Endodermal cell (in vitro differentiated cells): ENCODE measurements around the gene MYO16. TPM values are rescaled to one million over a fixed set of nuclear protein-coding genes. Genes with fewer than 3 reads are reported as not detected.

Experiments used
- DNase-seq: peaks from one replicate; pipeline ENCODE4 v3.0.0-alpha.2; 2017
- H3K27ac ChIP-seq: 2 replicates; pipeline ENCODE4 v1.5.1; 2013; ENCODE audit warnings: mild to moderate bottlenecking, low read depth, low read length, moderate library complexity
- H3K27me3 ChIP-seq: 2 replicates; pipeline ENCODE4 v1.6.1; 2013; ENCODE audit warnings: mild to moderate bottlenecking, low read length, moderate library complexity; ENCODE audit not compliant: insufficient read depth, control insufficient read depth, poor library complexity, severe bottlenecking
- H3K36me3 ChIP-seq: 2 replicates; pipeline ENCODE4 v1.7.0; 2013; ENCODE audit warnings: mild to moderate bottlenecking, low read length, moderate library complexity; ENCODE audit not compliant: control insufficient read depth, insufficient read depth
- H3K4me1 ChIP-seq: one replicate; pipeline ENCODE4 v1.7.0; 2013; ENCODE audit warnings: low read length; ENCODE audit not compliant: control insufficient read depth, insufficient read depth
- H3K4me3 ChIP-seq: 2 replicates; pipeline ENCODE4 v1.5.1; 2013; ENCODE audit warnings: mild to moderate bottlenecking, low read length, moderate library complexity
- H3K9ac ChIP-seq: 2 replicates; pipeline ENCODE4 v1.6.1; 2013; ENCODE audit warnings: mild to moderate bottlenecking, low read length, moderate library complexity; ENCODE audit not compliant: poor library complexity, severe bottlenecking; ENCODE audit errors: extremely low read depth
- H3K9me3 ChIP-seq: 2 replicates; pipeline ENCODE4 v1.6.1; 2013; ENCODE audit warnings: mild to moderate bottlenecking, low read length, moderate library complexity; ENCODE audit not compliant: control insufficient read depth
- H3K27ac Mint-ChIP-seq: 2 replicates; pipeline ENCODE4 v1.8.0; 2020; ENCODE audit warnings: mixed read lengths
- H3K27me3 Mint-ChIP-seq: 2 replicates; pipeline ENCODE4 v1.8.0; 2021; ENCODE audit warnings: mild to moderate bottlenecking, mixed read lengths; ENCODE audit not compliant: insufficient read depth
- H3K36me3 Mint-ChIP-seq: 2 replicates; pipeline ENCODE4 v1.8.0; 2020; ENCODE audit warnings: low read depth, mixed read lengths
- H3K4me1 Mint-ChIP-seq: 2 replicates; pipeline ENCODE4 v1.8.0; 2020; ENCODE audit warnings: mixed read lengths
- H3K4me3 Mint-ChIP-seq: 2 replicates; pipeline ENCODE4 v1.8.0; 2020; ENCODE audit warnings: mild to moderate bottlenecking, moderate library complexity, mixed read lengths
- H3K9me3 Mint-ChIP-seq: 2 replicates; pipeline ENCODE4 v1.8.0; 2020; ENCODE audit warnings: mild to moderate bottlenecking, mixed read lengths
- CTCF ChIP-seq: fragments of 200-600 bp; sonication (generic); conservative IDR thresholded peaks from 2 replicates; pipeline ENCODE4 v1.5.0; 2021; ENCODE audit warnings: antibody characterized with exemption, mild to moderate bottlenecking
- WGBS, 2 experiments: methylation state at CpG; one replicate each; pipeline versions ENCODE4 v1.1.5 to v1.1.7; 2013; ENCODE audit warnings: missing lambda C conversion rate in 2 of 2, mixed read lengths in 1 of 2; ENCODE audit not compliant: insufficient coverage in 1 of 2, insufficient read length in 1 of 2; 5-methylcytosine and 5-hydroxymethylcytosine counted together
- total RNA-seq, 2 donors: library from RNA; stranded (reverse); fragmentation: NEBNext Ultra II Directional in 1 of 2; extraction: Animal tissue kit (Norgen Biotek cat#: 25700) in 1 of 2; gene quantifications; 2 replicates in 1 of 2; 3 replicates in 1 of 2; pipeline ENCODE4 v1.2.1, GENCODE V29; 2021

The MYO16 gene
- total RNA-seq, 2 donors from 2014 or later, result 0.70 to 1.2 TPM

GRCh38 chr13:108938155-108938554 is 308.7 kb downstream of the MYO16 start:
- DNase-seq, result no peak
- no peaks in the 10 kb centered on the region for H3K4me1 ChIP-seq
- TF ChIP-seq CTCF, result no peak
- H3K27ac Mint-ChIP-seq, result no peak overlapping the region
- H3K27me3 ChIP-seq, result no peaks in the 10 kb centered on the region
- no peak overlapping the region for H3K9ac ChIP-seq
- no peak overlapping the region for H3K4me3 ChIP-seq
- WGBS, 2 experiments, result 89% methylated on average over 1 of the region's 1 CpG; no CpG with 5 or more reads in 1 of the 2 experiments
- no peaks in the 10 kb centered on the region for H3K36me3 Mint-ChIP-seq
- no peak overlapping the region for H3K4me3 Mint-ChIP-seq
- H3K36me3 ChIP-seq, result no peaks in the 10 kb centered on the region
- peaks cover 1% of the 10 kb centered on the region for H3K27me3 Mint-ChIP-seq
- peaks cover 3% of the 10 kb centered on the region for H3K4me1 Mint-ChIP-seq
- no peaks in the 10 kb centered on the region for H3K9me3 ChIP-seq
- no peaks in the 10 kb centered on the region for H3K9me3 Mint-ChIP-seq
- H3K27ac ChIP-seq, result no peak overlapping the region

GRCh38 chr13:108940121-108940520 is 310.7 kb downstream of the MYO16 start:
- H3K36me3 Mint-ChIP-seq, result no peaks in the 10 kb centered on the region
- 71 to 88% methylated on average over 1 to 2 of the region's 2 CpGs for WGBS, 2 experiments

GRCh38 chr13:108943842-108944241 is 314.4 kb downstream of the MYO16 start:
- H3K27me3 Mint-ChIP-seq, result no peaks in the 10 kb centered on the region
- no peak overlapping the region for H3K4me3 ChIP-seq
- TF ChIP-seq CTCF, result no peak
- H3K9me3 ChIP-seq, result no peaks in the 10 kb centered on the region
- H3K4me1 Mint-ChIP-seq, result peaks cover 10% of the 10 kb centered on the region
- no peaks in the 10 kb centered on the region for H3K4me1 ChIP-seq
- H3K27ac Mint-ChIP-seq, result no peak overlapping the region
- no peaks in the 10 kb centered on the region for H3K36me3 ChIP-seq
- 93 to 97% methylated on average over 4 to 7 of the region's 7 CpGs for WGBS, 2 experiments
- H3K27ac ChIP-seq, result no peak overlapping the region
- H3K9ac ChIP-seq, result no peak overlapping the region
- no peaks in the 10 kb centered on the region for H3K27me3 ChIP-seq
- H3K4me3 Mint-ChIP-seq, result no peak overlapping the region
- no peaks in the 10 kb centered on the region for H3K9me3 Mint-ChIP-seq
- no peak for DNase-seq
- no peaks in the 10 kb centered on the region for H3K36me3 Mint-ChIP-seq

More at GRCh38 chr13:108940121-108940520, 310.7 kb downstream of the MYO16 start:
- Histone ChIP-seq H3K9ac (no peak overlapping the region), H3K36me3 (no peaks in the 10 kb centered on the region), H3K4me3 (no peak overlapping the region), H3K27ac (no peak overlapping the region), H3K9me3 (no peaks in the 10 kb centered on the region), H3K4me1 (no peaks in the 10 kb centered on the region), H3K27me3 (no peaks in the 10 kb centered on the region)
- Mint-ChIP-seq H3K27ac (no peak overlapping the region), H3K4me1 (peaks cover 3% of the 10 kb centered on the region), H3K9me3 (no peaks in the 10 kb centered on the region), H3K4me3 (no peak overlapping the region), H3K27me3 (peaks cover 1% of the 10 kb centered on the region)
- no peak for DNase-seq
- TF ChIP-seq CTCF, result no peak
